GM13977 (cell line): ENCODE data around the gene CRLF1.

Experiments
- DNase-seq: peaks from one replicate; pipeline ENCODE4 v3.0.0; 2012; ENCODE audit warnings: low spot score
- CTCF ChIP-seq: IDR thresholded peaks from 2 replicates; pipeline ENCODE4 v1.5.1; 2012; ENCODE audit warnings: mild to moderate bottlenecking, control low read depth; ENCODE audit not compliant: insufficient read depth; ENCODE audit errors: extremely low read depth, missing control alignments
- in situ Hi-C: fragments of 300-500 bp; cut with MboI; formaldehyde crosslinking; loops from one replicate; pipeline ENCODE4 v1.12.0; 2022; ENCODE audit warnings: low sequenced_read_pairs, low pct_unique_long_range_greater_than_20kb, mixed read lengths, inconsistent platforms; ENCODE audit not compliant: unreplicated experiment

Gene CRLF1

GRCh38 chr19:18636969-18637629 lies 30.5 kb upstream of the CRLF1 start, which contains the start of gene KLHL26:
TSS of gene KLHL26 (plus strand) at chr19:18637028. CDS start at chr19:18637055, 27 bp downstream.
- in situ Hi-C loops, result no loop called here
- no peak for DNase-seq
- TF ChIP-seq CTCF, result no peak

DNA sequence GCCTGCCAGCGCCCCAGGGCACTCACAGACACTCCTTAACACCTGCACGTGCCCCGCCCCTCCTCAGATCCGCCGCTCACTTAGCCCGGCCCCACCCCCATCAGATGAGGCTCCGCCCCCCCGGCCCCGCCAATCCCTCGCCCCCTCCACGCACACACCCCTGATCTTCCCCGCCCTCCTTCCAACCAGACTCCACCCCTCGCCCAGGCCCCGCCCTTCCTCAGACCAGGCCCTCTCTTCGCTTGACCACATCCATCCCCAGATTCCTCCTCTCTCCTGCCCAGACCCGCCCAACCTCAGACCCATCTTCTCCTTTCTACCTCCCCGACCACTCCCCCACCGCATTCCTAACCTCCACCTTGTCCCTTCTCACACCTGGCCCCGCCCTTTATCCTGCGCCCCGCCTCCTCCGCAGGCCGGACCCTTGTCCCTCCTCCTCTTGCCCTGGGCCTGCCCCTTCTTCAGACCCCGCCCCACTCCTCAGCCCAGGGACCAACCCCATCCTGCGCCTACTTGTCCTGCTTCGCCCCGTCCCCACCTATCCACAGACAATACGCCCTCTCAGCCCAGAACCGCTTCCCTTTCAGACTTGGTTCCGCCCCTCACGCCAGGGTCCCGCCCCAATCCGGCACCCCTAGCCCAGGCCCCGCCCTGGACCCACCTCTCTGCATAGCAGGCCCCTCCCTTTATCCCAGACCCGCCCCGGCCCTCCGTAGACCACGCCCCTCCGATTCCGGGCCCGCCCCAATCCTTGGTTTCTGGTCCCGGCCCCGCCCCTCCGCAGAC lies 29.8 kb upstream of the CRLF1 start:
- no peak for TF ChIP-seq CTCF
- peak; percentile 99 for DNase-seq
- in situ Hi-C loops, result no loop called here

- in situ Hi-C loops, result no loop called here
- no peak for DNase-seq
Measured at GRCh38 chr19:18635831-18636182, 29.2 kb upstream of the CRLF1 start.

DNA sequence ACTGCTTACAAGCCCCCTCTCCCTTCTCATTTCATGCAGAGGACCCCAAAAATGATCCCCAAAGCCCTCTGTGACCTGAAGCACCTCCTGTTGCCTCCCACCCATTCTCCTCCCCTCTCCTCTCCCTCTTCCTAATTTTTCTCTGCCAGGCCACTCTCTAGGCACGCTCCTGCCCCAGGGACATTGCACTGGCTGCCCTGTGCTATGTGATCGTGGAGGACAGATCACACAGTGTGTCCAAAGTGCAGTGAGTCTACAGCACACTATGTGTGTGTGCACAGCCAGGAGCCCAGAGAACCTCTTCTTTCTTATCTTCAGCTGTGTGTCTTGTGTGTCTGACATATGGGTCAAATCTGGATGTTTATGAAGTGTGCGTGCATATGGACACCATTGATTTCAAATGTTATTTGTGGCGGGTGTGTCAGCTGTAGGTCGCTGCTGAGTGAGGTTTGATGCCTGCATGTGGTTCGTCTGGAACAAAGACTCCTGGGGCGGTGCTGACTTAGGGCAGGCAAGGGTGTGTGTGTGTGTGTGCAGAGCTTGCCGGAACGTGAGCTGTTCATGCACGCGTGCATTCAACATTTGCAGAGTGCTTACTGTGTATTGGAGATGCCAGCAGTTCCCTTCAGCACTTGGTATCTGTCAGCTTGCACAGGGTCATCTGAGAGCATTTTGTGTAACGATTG lies 28.2 kb upstream of the CRLF1 start:
- TF ChIP-seq CTCF, result no peak
- in situ Hi-C loops, result no loop called here
- no peak for DNase-seq

More at GRCh38 chr19:18635831-18636182, 29.2 kb upstream of the CRLF1 start:
- TF ChIP-seq CTCF, result no peak

GRCh38 chr19:18633321-18633720 lies 26.7 kb upstream of the CRLF1 start:
- TF ChIP-seq CTCF, result no peak
- in situ Hi-C loops, result no loop called here
- DNase-seq, result no peak

GRCh38 chr19:18629166-18630088 lies 22.8 kb upstream of the CRLF1 start:
- in situ Hi-C loops, result no loop called here
- no peak for DNase-seq
- no peak for TF ChIP-seq CTCF
